Measurements from ENCODE around the gene AUTS2.

DNA sequence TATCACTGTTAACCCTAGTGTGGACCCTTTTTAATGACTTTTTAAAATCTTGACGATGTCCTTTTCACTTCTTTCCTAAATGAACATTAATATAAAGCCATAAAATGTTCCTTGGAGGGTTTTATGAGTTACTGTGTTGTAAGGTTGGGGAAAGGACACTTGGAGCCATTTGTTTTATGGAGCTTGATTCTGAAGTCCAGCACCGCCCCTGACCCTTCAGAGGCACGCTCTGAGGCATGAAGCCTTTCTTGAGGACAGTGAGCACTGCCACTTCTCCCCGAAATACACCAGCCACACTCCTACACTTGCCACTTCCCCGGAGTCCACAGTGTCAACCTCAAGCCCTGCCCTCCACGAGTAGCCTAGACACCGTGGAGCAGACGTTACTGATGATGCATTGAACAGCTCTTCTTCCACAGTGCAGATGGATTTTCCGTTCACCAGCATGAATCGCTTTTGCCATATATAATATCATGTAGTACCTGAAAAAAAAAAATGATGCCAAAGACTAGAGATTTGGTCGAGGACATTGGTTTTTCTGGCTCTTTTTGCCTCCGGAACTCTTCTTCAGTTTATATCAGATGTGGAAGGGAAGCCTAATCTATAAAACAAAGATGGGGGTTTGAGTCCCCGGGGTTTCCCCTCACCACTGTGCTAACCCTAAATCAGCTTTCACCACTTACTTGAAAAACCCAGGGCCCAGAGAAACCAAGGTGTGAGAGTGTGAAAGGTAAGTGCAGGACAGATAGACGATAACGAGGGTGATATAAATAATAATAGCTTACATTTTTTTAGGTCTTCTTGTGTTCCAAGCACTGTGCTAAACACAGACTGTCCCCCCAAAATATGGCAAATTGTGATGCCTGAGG is 881.1 kb downstream of the AUTS2 start:
- no peak for TF ChIP-seq POLR2A (IDR thresholded peaks at IDR 0.05; ENCODE audit: low read depth, low read length)
- TF ChIP-seq TAF1 (IDR thresholded peaks at IDR 0.05; ENCODE audit: borderline replicate concordance, low read depth, low read length), result no peak
- no peak for TF ChIP-seq POLR2AphosphoS5 (IDR thresholded peaks at IDR 0.05; ENCODE audit: low read depth, low read length)
